Astrocyte of the cerebellum (primary cell): ENCODE results near the gene CD99L2.

Source experiments
- DNase-seq: peaks from one replicate; pipeline ENCODE4 v3.0.0-alpha.2; 2011; ENCODE audit warnings: low read depth
- H3K4me3 ChIP-seq: 2 replicates; pipeline ENCODE4 v1.5.1; 2011; ENCODE audit warnings: mild to moderate bottlenecking, low read depth, low read length, moderate library complexity
- in situ Hi-C: cut with HindIII; loops from 2 replicates; pipeline ENCODE4 v1.10.0; 2017; ENCODE audit warnings: low sequenced_read_pairs
- TF ChIP-seq, protein P1 (sequence below): IDR thresholded peaks from 2 replicates; pipeline ENCODE4 v1.5.1; 2012; ENCODE audit warnings: low read length, low read depth, moderate library complexity, mild to moderate bottlenecking; ENCODE audit errors: missing control alignments

The CD99L2 gene

DNA sequence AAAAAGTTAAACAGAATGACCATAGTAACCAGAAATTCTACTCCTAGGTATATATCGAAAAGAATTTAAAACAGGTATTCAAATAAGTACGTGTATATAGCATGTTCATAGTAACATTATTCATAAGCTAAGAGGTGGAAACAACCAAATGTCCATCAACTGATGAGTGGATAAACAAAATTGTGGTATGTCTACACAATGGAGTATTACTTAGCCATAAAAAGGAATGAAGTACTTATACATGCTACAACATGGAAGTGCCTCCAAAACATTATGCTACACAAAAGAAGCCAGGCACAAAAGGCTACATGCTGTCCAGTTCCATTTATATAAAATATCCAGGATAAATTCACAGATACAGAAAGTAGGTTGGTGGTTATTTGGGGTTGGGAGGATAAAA, 76.5 kb downstream of the CD99L2 start:
- TF ChIP-seq, protein P1, sequence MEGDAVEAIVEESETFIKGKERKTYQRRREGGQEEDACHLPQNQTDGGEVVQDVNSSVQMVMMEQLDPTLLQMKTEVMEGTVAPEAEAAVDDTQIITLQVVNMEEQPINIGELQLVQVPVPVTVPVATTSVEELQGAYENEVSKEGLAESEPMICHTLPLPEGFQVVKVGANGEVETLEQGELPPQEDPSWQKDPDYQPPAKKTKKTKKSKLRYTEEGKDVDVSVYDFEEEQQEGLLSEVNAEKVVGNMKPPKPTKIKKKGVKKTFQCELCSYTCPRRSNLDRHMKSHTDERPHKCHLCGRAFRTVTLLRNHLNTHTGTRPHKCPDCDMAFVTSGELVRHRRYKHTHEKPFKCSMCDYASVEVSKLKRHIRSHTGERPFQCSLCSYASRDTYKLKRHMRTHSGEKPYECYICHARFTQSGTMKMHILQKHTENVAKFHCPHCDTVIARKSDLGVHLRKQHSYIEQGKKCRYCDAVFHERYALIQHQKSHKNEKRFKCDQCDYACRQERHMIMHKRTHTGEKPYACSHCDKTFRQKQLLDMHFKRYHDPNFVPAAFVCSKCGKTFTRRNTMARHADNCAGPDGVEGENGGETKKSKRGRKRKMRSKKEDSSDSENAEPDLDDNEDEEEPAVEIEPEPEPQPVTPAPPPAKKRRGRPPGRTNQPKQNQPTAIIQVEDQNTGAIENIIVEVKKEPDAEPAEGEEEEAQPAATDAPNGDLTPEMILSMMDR: no peak
- DNase-seq: no peak
- in situ Hi-C loops: no loop called here
- no peak overlapping the region for H3K4me3 ChIP-seq

DNA sequence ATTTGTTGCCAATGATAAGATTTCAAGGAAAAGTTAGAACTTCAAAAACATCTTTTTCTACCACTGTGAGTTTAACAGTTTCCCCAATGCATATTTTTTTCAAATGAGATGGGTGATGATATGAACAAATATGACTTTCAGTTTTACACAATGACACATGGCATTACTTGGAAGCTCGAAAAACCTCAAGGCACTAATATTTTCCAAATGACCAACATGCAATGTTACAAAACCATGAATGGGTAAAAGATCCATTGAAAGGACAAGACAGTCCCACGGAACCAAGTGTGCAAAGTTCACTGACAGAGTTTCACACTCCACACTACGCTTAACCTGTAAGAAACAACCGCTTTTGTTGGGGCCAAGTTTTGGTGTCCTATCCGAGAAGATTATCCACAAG, 84.5 kb downstream of the CD99L2 start:
- no peak for DNase-seq
- in situ Hi-C loops: no loop called here

DNA sequence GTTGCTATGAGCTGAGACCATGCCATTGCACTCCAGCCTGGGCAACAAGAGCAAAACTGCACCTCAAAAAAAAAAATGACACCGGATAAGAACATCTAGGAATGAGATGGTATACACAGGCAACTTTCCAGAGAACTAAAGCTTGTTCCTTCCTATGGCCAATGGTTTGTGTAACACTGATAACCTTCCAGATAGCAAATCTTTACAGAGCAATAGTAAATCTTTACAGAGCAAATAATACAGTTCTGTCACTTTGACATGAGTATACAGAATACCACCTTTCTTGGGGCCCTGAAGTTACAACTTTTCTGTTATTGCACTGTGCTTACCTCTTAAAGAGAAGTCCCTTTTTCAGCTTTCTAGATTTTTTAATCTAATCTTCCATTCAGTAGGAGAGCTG, 91.6 kb downstream of the CD99L2 start:
- no peak for DNase-seq
- in situ Hi-C loops: no loop called here
- no peak overlapping the region for H3K4me3 ChIP-seq
- TF ChIP-seq, protein P1: no peak

More for the DNA sequence above, 84.5 kb downstream of the CD99L2 start:
- H3K4me3 ChIP-seq: no peak overlapping the region
- TF ChIP-seq, protein P1: no peak

DNA sequence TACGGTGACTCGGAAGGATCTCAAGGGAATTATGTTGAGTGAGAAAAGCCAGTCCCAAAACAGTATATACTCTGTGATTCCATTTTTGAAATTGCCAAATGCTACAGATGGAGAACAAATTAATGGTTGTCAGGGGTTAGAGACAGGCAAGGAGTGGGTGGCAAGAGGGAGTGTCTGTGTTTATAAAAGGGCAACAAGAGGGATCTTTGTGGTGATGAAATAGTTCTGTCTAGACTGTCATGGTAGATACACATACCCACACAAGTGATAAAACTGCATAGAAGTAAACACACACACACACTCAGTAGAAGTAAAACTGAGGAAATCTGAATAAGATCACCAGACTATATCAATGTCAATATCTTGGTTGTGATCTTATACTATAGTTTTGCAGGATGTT, 92.7 kb downstream of the CD99L2 start:
- TF ChIP-seq, protein P1: no peak
- no peak for DNase-seq
- H3K4me3 ChIP-seq: no peak overlapping the region
- in situ Hi-C loops: no loop called here

DNA sequence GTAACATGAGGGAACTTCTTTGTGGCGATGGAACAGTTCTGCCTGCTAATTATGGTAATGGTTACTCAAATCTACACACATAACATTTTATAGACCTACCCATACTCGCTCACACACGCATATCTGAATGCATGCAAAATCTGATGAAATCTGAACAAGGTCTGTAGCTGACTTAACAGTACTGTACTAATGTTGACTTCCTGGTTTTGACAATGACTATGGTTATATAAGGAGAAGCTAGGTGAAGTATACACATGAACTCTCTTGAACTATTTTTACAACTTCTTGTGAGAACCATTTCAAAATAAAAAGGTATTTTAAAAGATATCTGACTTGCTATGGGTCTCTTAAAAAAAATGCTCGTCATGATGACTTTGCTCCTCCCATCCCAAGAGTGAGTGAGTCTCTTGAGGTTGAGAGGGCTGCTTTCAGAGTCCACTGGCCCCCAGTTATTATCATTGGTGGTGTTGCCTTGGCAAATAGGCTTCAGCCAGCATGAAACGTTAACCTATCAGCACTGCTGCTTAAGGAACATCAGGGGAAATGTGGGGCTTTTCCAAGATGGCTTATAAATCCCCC, 105.4 kb downstream of the CD99L2 start:
- in situ Hi-C loops: no loop called here
- TF ChIP-seq, protein P1: no peak
- no peak overlapping the region for H3K4me3 ChIP-seq
- DNase-seq: no peak

DNA sequence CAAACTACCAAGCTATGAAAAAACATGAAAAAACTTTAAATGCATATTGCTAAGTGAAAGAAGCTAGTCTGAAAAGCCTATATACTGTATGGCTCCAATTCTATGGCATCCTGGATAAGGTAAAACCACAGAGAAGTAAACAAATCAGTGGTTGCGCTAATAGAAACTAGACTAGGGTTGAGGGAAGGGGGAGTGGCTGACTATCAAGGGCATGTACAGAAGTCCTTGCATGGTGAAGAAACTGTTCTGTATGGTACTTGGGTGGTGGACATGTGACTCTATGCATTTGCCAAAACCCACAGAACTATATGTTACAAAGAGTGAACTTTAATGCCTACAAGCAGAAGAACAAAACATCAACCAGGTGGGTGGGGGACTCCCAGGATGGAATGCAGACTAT, 108.4 kb downstream of the CD99L2 start:
- in situ Hi-C loops: no loop called here
- TF ChIP-seq, protein P1: no peak

More for the DNA sequence above, 108.4 kb downstream of the CD99L2 start:
- no peak overlapping the region for H3K4me3 ChIP-seq
- DNase-seq: no peak
